HG03558 (cell line): ENCODE results near the gene CTDNEP1.
"Not testable (repeated sequence)": the region's sequence is repeated elsewhere in the genome, so short reads cannot be mapped to it uniquely, and the experiment has no call there.

Source experiments
- ATAC-seq: cut with Tn5 transposase; IDR thresholded peaks from one replicate; pipeline ENCODE4 v1.9.1; 2021; ENCODE audit warnings: moderate number of reproducible peaks; ENCODE audit not compliant: unreplicated experiment; ENCODE audit errors: extremely low read depth

CTDNEP1 gene

DNA sequence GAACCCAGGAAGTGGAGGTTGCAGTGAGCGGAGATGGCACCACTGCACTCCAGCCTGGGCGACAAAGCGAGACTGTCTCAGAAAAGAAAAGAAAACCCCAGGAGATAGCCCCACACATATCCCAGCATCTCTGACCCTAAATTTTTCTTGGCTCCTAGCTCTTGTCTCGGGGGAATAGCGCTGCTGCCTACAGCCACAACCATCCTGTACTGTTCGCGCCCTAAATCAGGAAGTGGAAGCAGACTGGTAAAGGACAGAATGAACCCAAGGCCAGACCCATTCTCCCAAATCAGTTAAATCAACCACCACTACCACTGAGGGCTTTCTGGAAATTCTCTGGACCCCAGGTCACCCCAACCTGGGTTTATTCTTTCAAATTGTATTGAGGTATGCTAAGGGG is 1.7 kb downstream of the CTDNEP1 start:
- ATAC-seq: no peak

DNA sequence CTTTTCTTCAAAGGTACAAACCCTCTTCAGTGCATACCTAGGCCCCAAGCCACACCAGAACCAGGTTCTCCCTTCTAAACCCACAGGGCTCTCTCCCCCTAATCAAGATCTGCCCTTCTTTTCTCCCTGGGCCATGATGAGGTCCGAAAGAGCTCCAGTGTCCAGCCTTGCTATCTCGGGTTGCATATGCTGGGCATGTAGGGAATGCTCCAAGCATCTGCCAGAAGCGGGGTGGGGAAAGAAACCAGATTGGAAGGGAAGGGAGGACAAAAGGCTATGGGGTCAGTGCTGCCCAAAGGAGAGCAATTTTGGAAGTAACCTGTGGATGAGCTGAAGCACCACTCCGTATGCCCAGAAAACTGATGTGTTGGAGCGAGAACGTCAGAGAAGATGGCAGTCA is 2.3 kb downstream of the CTDNEP1 start:
- ATAC-seq: no peak

DNA sequence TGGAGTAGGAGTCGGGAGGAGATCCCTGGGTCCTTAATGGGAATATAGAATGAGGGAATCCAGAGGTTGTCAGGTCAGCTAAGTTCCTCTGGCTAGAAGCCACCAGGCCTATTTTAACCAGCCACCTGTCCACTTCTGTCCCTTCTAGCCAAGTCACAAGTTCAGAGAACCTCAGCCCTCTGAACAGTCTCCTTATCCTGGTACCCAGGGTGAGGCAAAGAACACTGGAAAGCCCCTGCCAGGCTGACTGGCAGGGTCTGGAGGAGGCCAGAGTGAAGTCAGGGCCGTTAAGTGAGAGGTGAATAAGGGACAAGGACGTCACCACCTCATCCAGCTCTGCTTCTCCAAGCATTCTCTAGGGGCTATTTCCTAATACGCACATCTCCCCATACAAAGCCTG is 2.7 kb downstream of the CTDNEP1 start:
- no peak for ATAC-seq

DNA sequence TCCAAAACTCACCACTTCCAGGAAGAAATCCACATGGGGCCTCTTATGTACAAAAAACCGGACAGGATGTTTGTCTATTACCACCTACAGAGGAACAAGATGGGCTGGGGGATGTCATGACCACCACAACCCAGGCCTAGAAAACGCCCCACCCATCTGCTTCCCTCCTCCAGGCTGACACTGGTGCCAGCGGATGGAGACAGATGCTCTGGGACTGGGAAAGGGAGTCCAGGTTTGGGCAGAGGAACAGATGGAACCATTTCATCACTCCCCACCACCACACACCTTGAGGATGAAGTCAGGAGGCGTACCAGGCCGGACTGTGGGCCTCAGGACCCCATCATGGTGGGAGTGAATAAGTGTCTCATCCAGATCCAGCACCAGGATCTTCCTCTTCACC is 4.8 kb downstream of the CTDNEP1 start:
- ATAC-seq: no peak

DNA sequence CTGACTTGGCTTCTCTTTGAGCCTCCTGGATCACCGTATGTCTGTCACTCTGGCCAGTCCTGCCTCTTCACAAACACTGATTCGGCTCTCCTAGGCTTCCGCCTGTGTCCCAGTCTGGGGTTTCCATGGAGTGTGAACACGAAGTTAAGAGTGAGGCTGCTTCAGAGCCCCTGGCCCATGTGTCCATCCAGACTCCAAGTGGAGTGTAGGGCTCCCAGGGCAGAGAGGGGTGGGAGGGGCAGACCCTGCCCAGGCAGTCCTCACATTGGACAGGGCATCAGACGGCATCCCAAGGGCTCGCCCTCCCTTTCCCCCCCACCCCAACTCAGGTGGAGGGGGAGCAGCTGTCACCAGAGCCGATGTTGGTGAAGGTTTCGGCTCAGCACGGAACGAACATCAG is 7.7 kb downstream of the CTDNEP1 start:
- not testable (repeated sequence) for ATAC-seq

DNA sequence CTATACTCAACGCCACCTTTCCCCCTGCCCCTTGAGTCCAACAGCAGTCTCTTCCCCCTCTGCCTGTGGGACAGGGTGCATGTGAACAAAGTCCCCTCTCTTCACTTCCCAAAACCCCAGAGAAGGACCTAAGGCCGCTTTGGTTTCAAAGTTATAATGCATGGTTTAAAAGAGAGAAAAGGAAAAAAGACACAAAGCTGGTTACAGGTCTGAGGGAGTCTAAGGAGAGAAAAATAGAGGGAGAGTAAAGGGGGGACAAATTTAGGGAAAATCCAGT is 8.1 kb downstream of the CTDNEP1 start:
- no peak for ATAC-seq

DNA sequence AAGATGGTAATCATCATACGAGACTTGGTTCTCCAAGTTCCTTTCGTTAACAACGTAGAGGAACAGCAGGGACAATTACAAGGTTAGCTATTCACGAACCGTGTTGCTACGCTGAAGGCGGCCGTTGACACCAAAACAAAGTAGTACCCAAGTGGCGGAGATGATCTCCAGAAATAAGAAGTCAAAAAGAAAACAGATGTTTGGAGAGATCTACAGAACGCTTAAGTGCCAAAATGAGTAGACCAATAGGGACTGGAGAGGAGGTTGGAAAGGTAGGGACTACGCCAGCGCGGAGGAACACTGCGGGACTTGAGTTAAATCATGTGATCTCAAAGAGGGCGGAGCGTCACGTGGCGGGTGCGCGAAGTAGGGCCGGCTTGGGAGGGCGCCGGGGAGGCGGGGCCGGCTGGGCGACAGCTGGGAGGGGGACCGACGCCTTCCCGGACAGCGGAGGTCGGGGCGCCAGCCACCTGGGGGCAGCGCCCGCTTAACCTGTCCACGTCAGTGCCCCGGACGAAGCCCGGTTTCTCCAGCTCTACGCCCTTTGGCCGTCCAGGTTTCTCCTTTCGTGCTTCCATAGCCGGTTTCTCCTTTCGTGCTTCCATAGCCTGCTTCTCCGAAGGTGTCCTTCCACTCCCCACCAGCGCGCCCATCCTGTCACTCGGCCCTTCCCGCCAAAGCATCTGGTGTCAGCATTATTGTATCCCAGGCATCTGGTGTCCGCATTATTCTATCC is 8.6 kb downstream of the CTDNEP1 start:
- no peak for ATAC-seq

DNA sequence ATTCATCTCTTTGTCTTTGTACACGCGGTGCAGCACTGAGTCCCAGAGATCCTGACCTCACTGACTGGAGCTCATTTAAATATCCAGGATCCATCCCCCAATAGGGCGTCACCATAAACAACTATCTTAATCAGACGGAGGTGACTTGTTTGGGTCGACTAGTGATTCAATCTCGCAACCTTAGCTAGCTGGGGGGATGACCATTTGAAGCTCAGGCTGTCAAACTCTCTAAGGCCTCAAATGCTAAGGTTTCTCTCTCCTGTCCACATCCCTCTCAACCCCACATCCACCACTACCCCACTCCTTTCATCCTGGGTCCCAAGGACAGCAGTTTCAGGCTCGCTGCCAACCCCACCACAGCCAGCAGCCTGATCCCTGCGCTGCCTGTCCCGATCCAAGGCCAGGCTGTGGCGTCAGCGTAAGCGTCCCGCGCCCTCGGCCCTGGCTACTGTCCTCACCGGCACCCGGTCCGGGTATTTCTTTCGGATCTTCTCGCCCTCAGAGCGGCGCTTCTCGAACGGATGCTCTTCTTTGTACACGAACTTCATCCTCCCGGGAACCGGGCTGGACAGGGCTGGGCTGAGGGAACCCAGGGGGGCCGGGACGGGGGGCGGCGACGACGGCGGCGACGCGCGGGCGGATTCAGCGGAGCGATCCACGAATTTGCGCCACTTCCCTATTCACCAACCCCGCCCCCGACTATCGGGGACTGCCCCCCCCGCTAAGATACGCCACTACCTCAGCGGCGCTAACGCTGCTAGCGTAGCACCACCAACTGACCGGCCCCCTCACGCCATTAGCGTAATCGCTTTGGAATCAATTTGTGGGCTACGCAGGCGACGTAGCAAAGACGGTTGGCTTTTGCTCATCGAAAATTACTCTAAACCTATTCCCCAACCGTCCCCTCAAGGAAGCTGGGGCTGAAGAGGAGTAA is 9.5 kb downstream of the CTDNEP1 start, which contains the start of gene GABARAP:
Gene GABARAP, minus strand, starts transcription at position 667 of the 934 bp plus-strand sequence. Its CDS starts 119 bp downstream, at position 548.
- no peak for ATAC-seq

DNA sequence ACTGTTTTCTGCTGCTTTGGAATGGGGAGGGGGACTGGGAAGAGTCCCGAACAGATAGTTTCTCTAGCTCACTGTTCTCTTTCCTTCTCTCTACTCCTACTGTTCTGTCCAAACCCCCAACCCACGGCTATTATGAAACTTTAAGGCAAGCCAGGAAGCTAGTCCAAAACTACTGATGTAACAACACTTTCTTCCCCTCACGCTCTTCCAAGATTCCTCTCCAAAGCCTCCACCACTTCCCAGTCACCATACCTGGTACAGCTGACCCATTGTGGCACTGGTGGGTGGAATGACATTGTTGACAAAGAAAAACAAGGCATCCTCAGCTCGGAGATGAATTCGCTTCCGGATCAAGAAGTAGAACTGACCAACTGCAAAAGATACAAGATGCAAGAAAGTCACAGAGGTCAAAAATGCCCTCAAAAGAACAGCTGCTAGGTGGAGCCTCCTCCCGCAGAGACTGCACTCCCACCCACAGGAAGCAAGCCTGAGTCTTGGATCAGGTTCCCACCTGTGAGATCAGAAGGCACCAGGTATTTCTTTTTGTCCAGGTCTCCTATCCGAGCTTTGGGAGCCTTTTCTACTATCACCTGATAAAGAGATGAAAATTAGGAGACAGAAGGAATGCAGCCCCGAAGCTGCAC is 10.3 kb downstream of the CTDNEP1 start:
- no peak for ATAC-seq

DNA sequence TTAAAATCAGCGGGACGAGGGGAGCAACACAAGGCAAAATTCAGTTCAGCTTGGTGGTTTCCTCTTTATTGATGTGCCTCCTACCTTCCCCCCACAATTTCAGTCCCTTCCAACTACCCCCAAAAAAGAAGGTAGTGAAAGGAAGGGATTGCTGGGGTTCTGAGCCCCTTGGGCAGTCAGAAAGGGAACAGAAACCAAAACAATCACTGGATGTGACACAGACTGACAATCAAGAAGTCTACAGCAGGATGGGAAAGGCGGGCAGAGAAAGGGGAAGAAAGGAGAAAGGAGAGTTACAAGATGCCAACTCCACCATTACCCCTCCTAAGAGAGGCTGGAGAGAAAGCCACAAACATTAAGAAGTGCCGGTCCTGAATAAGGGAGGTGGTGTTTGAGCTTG is 11.2 kb downstream of the CTDNEP1 start:
- no peak for ATAC-seq

DNA sequence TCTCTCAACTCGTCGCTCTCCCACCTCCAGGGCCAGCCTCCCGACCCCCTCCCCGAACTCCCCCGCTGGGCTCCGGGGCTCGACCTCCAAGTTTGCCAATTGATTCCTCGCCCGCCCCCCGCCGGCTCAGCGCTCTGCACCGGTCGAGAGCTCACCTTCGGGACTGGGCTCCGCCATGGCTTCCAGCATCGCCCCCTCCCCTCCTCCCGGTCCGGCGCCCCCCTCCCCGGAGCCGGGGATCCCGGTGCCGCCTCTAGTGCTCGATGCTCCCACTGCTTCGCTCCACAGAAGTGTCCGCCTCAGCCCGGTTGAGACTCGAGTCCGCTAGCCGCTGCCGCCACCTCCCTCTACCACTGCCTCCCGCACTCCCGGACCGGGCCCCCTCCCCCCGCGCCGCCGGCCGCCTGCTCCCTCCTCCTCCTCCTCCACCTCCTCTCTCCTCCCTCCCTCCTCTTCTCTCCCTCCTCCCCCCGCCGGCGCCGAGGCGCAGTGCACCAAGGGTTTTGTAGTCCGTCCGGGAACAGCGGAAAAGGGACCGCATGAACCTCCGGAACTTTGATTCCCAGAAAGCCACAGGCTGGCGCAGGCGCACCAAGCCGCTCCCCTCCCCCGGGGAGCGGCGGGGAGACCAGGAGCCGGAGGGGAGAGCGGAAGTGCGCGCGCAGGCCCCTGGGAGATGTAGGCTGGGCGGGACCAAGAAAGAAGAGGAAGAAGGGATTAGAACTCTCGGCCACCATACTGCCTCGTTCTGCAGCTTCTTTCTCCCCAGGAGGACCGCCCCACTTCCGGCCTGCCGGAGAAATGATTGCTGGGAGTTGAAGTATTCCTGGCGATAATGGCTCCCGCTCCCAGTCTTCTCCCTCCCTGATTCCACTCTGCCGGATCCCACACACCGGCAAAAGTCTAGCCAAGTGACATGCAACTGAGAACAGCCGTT is 12.2 kb downstream of the CTDNEP1 start, which contains the start of gene PHF23:
Gene PHF23, minus strand, starts transcription at position 367 of the 937 bp plus-strand sequence. Its CDS starts 178 bp downstream, at position 189.
- no peak for ATAC-seq

DNA sequence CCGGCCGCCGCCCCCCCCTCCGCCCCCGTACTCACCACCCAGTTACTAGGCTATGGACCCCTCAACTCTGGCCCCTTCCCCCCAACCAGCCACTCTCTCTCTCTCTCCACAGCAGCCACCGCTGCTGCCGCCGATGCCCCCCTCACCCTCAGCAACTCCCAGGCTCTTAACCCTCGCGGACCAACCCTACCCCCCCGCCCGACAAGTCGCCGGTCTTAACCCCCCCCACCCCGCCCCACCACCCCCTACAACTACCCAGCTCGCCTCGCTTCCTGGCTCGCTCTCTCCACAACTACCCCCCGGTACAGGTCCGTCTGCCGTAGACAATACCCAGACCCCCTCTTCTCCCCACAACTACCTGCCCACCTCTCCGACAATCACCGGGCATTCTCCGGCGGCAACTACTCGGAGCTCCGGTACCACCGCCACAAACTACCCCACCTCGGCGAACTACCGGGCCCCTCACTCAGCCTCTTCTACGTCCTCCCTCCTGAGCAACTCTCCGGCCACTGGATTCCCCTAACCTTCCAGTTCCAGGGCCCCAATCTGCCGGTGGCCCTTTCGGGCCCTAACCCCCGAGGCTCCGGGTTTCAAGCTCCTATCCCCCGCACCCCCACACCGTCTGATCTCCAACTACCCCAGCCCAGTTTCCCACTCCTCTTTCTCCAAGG is 13.0 kb downstream of the CTDNEP1 start:
- no peak for ATAC-seq

DNA sequence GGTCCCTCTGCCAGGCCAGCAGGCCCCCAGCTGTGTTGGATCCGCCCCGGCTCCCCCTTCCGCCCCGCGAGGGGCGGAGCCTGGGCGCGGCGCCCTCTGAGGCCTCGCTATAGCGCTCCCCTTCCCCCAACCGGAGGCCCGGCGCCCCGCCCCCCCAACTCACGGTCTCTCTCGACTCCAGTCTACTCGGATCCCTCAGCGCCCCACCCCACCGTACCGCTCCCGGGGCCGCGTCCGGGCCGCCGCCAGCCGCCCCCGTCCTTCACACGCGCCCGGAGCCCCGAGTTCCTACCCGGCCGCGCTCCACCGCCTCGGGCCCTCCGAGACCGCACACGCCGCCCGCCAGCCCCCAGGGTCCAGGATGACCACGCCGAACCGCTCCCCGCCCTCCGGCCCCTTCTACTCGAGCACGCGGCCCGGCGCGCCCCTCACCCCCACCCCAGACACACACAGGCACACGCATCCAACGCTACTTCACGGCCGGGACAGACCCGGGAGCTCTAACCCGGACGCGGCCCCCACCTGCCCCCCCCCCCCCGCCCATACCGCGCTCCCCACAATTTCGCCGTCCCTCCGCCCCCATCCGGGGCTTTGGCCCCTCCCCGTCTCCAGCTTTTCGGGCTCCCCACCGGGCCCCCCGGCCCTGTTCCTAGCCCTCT is 13.6 kb downstream of the CTDNEP1 start:
- ATAC-seq: no peak

DNA sequence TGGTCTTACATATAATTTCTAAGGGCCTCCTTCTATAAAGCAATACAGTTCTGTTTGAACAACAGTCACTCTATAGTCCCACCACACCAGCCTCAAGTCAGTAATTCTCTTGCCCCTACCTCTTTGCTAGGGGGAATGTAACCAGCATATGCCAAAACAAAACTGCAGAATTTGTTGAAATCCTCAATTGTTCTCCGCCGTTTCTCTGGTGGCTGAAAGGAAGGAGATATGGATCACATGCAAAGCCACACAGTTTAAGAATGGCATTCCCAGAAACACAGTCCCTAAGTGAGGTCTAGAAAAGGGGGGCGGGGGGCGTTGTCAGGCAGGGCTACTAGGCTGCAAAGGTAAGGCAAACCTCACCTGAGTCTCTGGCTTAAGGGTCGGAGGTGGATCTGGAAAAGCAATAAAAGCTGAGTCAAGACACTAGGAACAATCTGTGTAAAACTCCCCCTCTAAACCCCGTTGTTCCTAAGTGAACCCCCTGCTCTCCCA is 14.2 kb downstream of the CTDNEP1 start:
- no peak for ATAC-seq

DNA sequence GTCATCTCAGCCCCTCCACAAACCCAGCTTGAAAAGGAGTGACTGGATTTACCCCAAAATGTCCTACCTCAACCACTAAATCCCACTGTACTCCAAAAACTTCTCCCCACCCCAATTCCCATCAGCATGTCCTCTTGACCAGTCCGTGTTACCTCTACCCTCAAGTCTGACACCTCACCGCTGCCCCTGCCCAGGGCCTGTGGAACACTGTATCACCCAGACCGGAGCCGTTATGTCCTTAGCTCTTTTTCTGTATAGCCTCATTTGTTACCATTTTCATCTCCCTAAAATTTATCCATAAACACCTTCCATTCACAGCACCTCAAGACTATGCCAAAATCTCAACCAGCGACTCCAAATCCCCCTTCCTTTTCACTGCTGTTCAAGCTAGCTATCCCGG is 14.7 kb downstream of the CTDNEP1 start:
- no peak for ATAC-seq

DNA sequence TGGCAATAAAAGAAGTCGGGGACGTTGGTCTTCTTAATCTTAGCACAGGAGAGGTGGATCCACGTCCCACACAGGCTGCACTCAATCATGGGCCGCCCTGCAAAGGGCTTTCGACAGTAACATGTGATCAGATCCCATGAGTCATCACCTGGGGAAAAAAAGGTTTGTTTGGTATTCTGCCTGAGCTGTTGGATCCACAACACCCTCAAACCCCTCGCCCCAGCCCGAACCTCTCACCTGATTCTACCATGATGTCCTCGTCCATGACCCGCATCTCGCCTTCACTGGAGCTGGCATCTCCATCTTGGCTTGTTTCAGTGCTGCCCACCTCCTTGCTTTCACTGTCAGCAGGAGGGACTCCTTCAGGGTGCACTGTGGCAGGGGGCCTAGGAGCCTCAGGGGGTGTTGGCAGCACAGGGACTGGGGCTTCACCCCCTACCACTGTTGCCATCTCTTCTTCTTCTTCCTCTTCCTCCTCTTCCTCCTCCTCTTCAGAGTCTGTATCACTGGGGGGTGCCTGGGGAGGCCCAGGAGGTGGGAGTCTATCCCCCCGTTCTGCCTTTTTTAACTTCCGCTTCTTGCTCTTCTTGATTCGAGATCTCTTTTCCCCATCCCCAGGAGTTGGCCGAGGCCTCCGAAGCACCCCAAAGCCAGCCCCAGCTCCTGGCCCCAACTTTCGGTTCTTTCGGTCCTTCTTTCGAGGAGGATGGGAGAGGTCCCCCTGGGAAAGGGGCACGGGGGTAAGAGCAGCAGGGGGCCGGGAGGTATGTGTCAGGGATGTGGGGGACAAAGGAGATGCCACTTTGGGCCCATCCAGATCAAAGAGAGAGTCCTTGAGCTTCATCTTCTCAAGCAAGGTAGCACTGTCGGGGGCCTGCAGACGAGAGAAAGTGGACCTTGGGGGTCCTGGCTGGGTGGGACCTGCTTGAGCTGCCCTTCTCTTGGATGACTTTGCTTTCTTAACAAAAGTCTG is 15.6 kb downstream of the CTDNEP1 start:
- no peak for ATAC-seq

DNA sequence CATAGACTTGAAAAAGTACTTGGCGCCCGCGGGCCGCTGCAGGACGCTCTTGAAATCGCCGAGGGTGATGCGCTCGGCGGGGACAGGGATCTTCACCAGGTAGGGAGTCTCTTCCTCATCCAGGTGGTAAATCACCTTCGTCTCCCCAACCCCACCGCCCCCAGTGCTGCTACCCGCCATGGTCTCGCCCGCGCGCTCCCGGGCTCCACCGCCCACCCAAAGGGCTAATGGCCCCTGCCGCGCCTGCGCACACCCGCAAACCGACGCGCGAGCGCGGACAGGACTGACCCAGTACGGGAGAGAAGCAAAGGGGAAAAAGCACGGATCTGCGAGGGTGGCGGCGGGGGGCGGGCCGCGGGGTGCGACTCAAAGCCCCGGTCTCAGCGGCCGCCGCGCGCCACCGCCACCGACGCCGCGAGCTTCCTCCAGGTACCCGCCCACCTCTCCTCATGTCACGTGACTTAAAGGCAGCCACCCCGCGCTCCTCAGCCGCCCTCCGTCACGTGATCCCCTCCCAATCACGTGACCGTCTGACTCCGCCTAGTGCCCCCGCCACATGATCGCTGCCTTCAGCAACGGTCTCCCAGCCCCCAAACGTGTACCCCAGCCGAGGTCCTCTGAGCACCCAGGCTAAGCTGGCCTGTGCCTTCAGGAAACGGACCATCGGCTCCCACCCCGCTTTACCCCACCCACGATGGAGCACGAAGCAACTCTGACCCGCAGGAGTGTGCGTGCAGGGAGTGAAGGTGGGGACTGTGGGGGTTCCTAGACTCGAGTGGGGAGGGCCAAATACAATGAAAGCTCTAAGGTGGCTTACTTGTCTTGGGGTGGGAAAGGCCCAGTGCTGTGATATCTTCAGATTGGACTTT is 17.2 kb downstream of the CTDNEP1 start, which contains the start of gene DVL2:
Gene DVL2, minus strand, starts transcription at position 435 of the 869 bp plus-strand sequence. Its CDS starts 255 bp downstream, at position 180.
- peak; percentile 32 for ATAC-seq
